ENCODE data around the gene KCNJ9. TPM values are rescaled to one million over a fixed set of nuclear protein-coding genes. Genes with fewer than 3 reads are reported as not detected.

Gene KCNJ9
- total RNA-seq, 1 experiment from 2014 or later = 0.05 TPM

GRCh38 chr1:160095382-160096105, 14.2 kb downstream of the KCNJ9 start:
- Histone ChIP-seq H2AFZ (ENCODE audit: low read depth, low read length, poor library complexity, severe bottlenecking) (no peak overlapping the region), H3K79me2 (ENCODE audit: insufficient read depth, low read length) (peaks cover 4% of the 10 kb centered on the region; the same call in 1 of the 2 replicates), H3K9ac (ENCODE audit: low read length) (no peak overlapping the region), H3K27ac (ENCODE audit: low read depth, low read length) (no peak overlapping the region), H3K4me2 (ENCODE audit: low read length) (no peak overlapping the region), H3K4me3 (replicated peaks in 1 of 2; ENCODE audit: low read depth in 1 of 2, low read length in 2 of 2) (no peak overlapping the region), H4K20me1 (ENCODE audit: insufficient read depth) (no peaks in the 10 kb centered on the region), H3K36me3 (ENCODE audit: control insufficient read depth in 1 of 2, insufficient read depth in 2 of 2, low read length in 2 of 2) (no peaks in the 10 kb centered on the region; a peak in 2 of 4 replicates), H3K27me3 (ENCODE audit: insufficient read depth, low read length) (no peaks in the 10 kb centered on the region), H3K4me1 (ENCODE audit: control insufficient read depth in 1 of 2, insufficient read depth in 2 of 2, low read length in 2 of 2) (peaks cover 9 to 19% of the 10 kb centered on the region in 2 experiments), H3K9me3 (ENCODE audit: control insufficient read depth in 1 of 2, insufficient read depth in 1 of 2, low read depth in 1 of 2, low read length in 2 of 2) (no peaks in the 10 kb centered on the region), H3K9me2 (ENCODE audit: insufficient read depth) (no peaks in the 10 kb centered on the region)
- ChIA-PET CTCF (interaction anchor here (4.2 kb wide), 1 partner anchor 10 kb away, joined by 30 read pairs; no protein-coding TSS in a partner anchor), POLR2A (no interaction called here), RAD21 (ENCODE audit: low non-redundant PET in 1 of 2, low total read pairs in 2 of 2, uncharacterized antibody in 2 of 2, unreplicated experiment in 2 of 2) (no interaction called here)
- ATAC-seq (no peak), DNase-seq (ENCODE audit: low read depth, low spot score) (no peak)
- TF ChIP-seq EZH2phosphoT487 (IDR thresholded peaks at IDR 0.05; ENCODE audit: borderline replicate concordance) = no peak
- no peak for TF ChIP-seq POLR2A (IDR thresholded peaks at IDR 0.05; ENCODE audit: borderline replicate concordance, extremely low read depth, insufficient read depth, insufficient read length)
- no peak for TF ChIP-seq EZH2 (IDR thresholded peaks at IDR 0.05)
- TF ChIP-seq SIN3A (IDR thresholded peaks at IDR 0.05; ENCODE audit: low read depth) = no peak
- no peak for TF ChIP-seq ELF1 (IDR thresholded peaks at IDR 0.05; ENCODE audit: borderline replicate concordance, low read depth)
- TF ChIP-seq ZFX (IDR thresholded peaks at IDR 0.05) = no peak
- no peak for TF ChIP-seq YY1 (IDR thresholded peaks at IDR 0.05; ENCODE audit: extremely low read depth, insufficient replicate concordance, low read depth, low read length)
- no peak for TF ChIP-seq RAD21 (IDR thresholded peaks at IDR 0.05; ENCODE audit: low read depth)
- TF ChIP-seq, protein P1, sequence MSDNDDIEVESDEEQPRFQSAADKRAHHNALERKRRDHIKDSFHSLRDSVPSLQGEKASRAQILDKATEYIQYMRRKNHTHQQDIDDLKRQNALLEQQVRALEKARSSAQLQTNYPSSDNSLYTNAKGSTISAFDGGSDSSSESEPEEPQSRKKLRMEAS (IDR thresholded peaks at IDR 0.05) = no peak
- no peak for TF ChIP-seq ZNF274 (IDR thresholded peaks at IDR 0.05; ENCODE audit: low read depth, low read length)
- TF ChIP-seq CBX3 (IDR thresholded peaks at IDR 0.05; ENCODE audit: low read depth) = no peak
- no peak for TF ChIP-seq CTCF (IDR thresholded peaks at IDR 0.05 in 2 of 3, conservative IDR thresholded peaks at IDR 0.05 in 1 of 3; ENCODE audit: borderline replicate concordance in 1 of 3, insufficient read depth in 1 of 3, low read depth in 2 of 3, low read length in 2 of 3)
- no TSS peak for BruUV-seq (replicated peaks)
- intact Hi-C loops (cut with micrococcal nuclease) = no loop called here
